Liver (tissue), 9 donors: ENCODE measurements around the gene ZNF564. TPM values are rescaled to one million over a fixed set of nuclear protein-coding genes. Genes with fewer than 3 reads are reported as not detected.

Source experiments
- DNase-seq: peaks from one replicate; pipeline ENCODE4 v3.0.0-alpha.2; 2017; ENCODE audit warnings: low spot score
- H3K27ac ChIP-seq, 2 donors: one replicate each; pipeline ENCODE4 v1.7.0; 2013; ENCODE audit warnings: inconsistent platforms in 2 of 2, low read length in 2 of 2, control low read depth in 1 of 2, low read depth in 1 of 2, mild to moderate bottlenecking in 1 of 2
- H3K27me3 ChIP-seq, 4 donors: one replicate each; pipeline versions ENCODE4 v1.6.1 to v1.7.0; 2013; ENCODE audit warnings: low read length in 3 of 4, inconsistent platforms in 1 of 4, mild to moderate bottlenecking in 1 of 4, moderate library complexity in 1 of 4; ENCODE audit not compliant: control insufficient read depth in 4 of 4, insufficient read depth in 4 of 4
- H3K36me3 ChIP-seq, 4 donors: one replicate each; pipeline versions ENCODE4 v1.6.1 to v1.7.0; 2013; ENCODE audit warnings: low read length in 3 of 4, mild to moderate bottlenecking in 3 of 4, low read depth in 1 of 4, moderate library complexity in 1 of 4; ENCODE audit not compliant: control insufficient read depth in 4 of 4, insufficient read depth in 3 of 4
- H3K4me1 ChIP-seq, 4 donors: one replicate each; pipeline versions ENCODE4 v1.6.1 to v1.7.0; 2013; ENCODE audit warnings: low read length in 3 of 4, mild to moderate bottlenecking in 3 of 4, moderate library complexity in 1 of 4; ENCODE audit not compliant: control insufficient read depth in 4 of 4, insufficient read depth in 4 of 4
- H3K4me3 ChIP-seq, 3 donors: one replicate each; pipeline versions ENCODE4 v1.6.1 to v1.7.0; 2013; ENCODE audit warnings: low read length in 3 of 3, control low read depth in 1 of 3, low read depth in 1 of 3, mild to moderate bottlenecking in 1 of 3
- H3K9ac ChIP-seq, 2 donors: one replicate each; pipeline ENCODE4 v1.7.0; 2013; ENCODE audit warnings: low read length in 2 of 2, mild to moderate bottlenecking in 2 of 2, moderate library complexity in 2 of 2, control low read depth in 1 of 2, low read depth in 1 of 2
- H3K9me3 ChIP-seq, 4 donors: one replicate each; pipeline versions ENCODE4 v1.6.1 to v1.7.0; 2013; ENCODE audit warnings: low read length in 3 of 4; ENCODE audit not compliant: control insufficient read depth in 4 of 4
- EGR1 ChIP-seq, 2 donors: IDR thresholded peaks; 2 replicates each; pipeline ENCODE4 v1.6.1; 2016 to 2018; ENCODE audit warnings: antibody characterized with exemption in 2 of 2, low read depth in 2 of 2
- FOXA1 ChIP-seq: IDR thresholded peaks from 2 replicates; pipeline ENCODE4 v1.6.1; 2016; ENCODE audit warnings: antibody characterized with exemption
- GABPA ChIP-seq, 2 donors: IDR thresholded peaks in 1 of 2; conservative IDR thresholded peaks in 1 of 2; 2 replicates each; pipeline ENCODE4 v1.6.1; 2016; ENCODE audit warnings: antibody characterized with exemption in 2 of 2, mild to moderate bottlenecking in 1 of 2, moderate library complexity in 1 of 2
- HNF4A ChIP-seq, 2 donors: conservative IDR thresholded peaks; 2 replicates each; pipeline ENCODE4 v1.6.1; 2016; ENCODE audit warnings: antibody characterized with exemption in 2 of 2, mild to moderate bottlenecking in 2 of 2
- NR2F2 ChIP-seq: IDR thresholded peaks from 2 replicates; pipeline ENCODE4 v1.6.1; 2016; ENCODE audit warnings: antibody characterized with exemption
- RAD21 ChIP-seq, 2 donors: IDR thresholded peaks; 2 replicates each; pipeline ENCODE4 v1.6.1; 2016; ENCODE audit warnings: antibody characterized with exemption in 2 of 2, mild to moderate bottlenecking in 2 of 2
- RXRA ChIP-seq, 2 donors: IDR thresholded peaks; 2 replicates each; pipeline ENCODE4 v1.6.1; 2017 to 2018; ENCODE audit warnings: antibody characterized with exemption in 2 of 2, mild to moderate bottlenecking in 1 of 2
- TAF1 ChIP-seq: conservative IDR thresholded peaks from 2 replicates; pipeline ENCODE4 v1.6.1; 2016; ENCODE audit warnings: antibody characterized with exemption, mild to moderate bottlenecking
- YY1 ChIP-seq: IDR thresholded peaks from 2 replicates; pipeline ENCODE4 v1.6.1; 2016; ENCODE audit warnings: antibody characterized with exemption, mild to moderate bottlenecking
- WGBS: extraction: QIAGEN DNeasy Blood & Tissue Kit; methylation state at CpG from one replicate; pipeline ENCODE4 v1.1.7; 2013; 5-methylcytosine and 5-hydroxymethylcytosine counted together
- polyA plus RNA-seq, 2 donors: library from polyadenylated mRNA; stranded (reverse) in 1 of 2; unstranded in 1 of 2; fragments of 200-250 nt in 1 of 2; fragments of >200 nt in 1 of 2; fragmentation: Nextera tagmentation in 1 of 2; extraction: Ambion mirVana in 1 of 2; gene quantifications; one replicate each; pipeline versions ENCODE4 v1.2.1 to v1.2.3, GENCODE V29; 2013 to 2015
- total RNA-seq, 2 donors: library from RNA; depleted of rRNA; stranded (reverse); fragments of >200 nt; gene quantifications; one replicate each; pipeline ENCODE4 v1.2.3, GENCODE V29; 2014
- TF ChIP-seq, protein P1 (sequence below): fragments of 150-350 bp; IDR thresholded peaks from 2 replicates; pipeline ENCODE4 v1.5.1; 2017; ENCODE audit warnings: improper control_type of control experiment, low read depth, low read length; ENCODE audit not compliant: missing input control
- TF ChIP-seq, protein P2 (sequence below): IDR thresholded peaks from 2 replicates; pipeline ENCODE4 v1.6.1; 2016; ENCODE audit warnings: antibody characterized with exemption
- TF ChIP-seq, protein P3 (sequence below): IDR thresholded peaks from 2 replicates; pipeline ENCODE4 v1.6.1; 2016; ENCODE audit warnings: antibody characterized with exemption, mild to moderate bottlenecking
- donor health status: healthy.
- donor health status: healthy.
- donor health status: healthy.
- donor health status: healthy.
- donor health status: healthy.

ZNF564 gene
- total and polyA plus RNA-seq, 4 donors: 2.4 to 8.6 (median 5.8) TPM

DNA sequence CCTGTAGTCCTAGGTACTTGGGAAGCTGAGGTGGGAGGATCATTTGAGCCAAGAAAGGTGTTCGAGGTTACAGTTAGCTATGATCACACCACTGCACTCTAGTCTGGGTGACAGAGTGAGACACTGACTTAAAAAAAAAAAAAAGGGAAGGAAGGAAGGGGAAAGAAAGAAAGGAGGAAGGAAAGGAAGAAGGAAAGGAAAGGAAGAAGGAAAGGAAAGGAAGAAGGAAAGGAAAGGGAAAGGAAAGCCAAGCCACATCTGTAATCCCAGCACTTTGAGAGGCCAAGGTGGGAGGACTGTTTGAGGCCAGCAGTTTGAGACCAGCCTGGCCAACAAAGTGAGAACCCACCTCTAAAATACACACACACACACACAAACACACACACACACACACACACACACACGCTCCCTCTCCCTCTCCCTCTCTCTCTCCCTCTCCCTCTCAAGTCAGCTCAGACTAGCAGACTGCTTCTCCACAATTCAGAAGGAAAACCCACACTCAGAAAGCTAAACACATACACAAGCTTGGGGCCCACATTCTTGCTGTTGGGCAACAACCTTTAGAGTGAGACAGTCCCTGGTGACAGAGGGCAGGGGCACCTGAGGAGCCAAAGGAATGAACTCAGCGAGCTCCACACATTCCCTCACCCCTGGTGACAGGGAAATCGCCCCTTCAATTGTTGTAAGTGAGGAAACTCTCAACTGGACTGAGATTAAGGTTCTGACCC lies 69.3 kb downstream of the ZNF564 start:
- Histone ChIP-seq H3K9me3 (no peaks in the 10 kb centered on the region), H3K27ac (no peak overlapping the region), H3K27me3 (no peaks in the 10 kb centered on the region), H3K4me3 (no peak overlapping the region), H3K9ac (no peak overlapping the region), H3K36me3 (peaks cover 0 to 2% (median 0%) of the 10 kb centered on the region in 4 donors), H3K4me1 (peaks cover 0 to 12% (median 3%) of the 10 kb centered on the region in 4 donors)
- DNase-seq: no peak
- TF ChIP-seq YY1 (no peak), GABPA (IDR thresholded peaks at IDR 0.05 in 1 of 2, conservative IDR thresholded peaks at IDR 0.05 in 1 of 2) (no peak), TAF1 (no peak), NR2F2 (no peak), RAD21 (IDR thresholded peaks at IDR 0.05) (no peak), HNF4A (conservative IDR thresholded peaks at IDR 0.05) (no peak), EGR1 (IDR thresholded peaks at IDR 0.05; ENCODE audit: low read depth in 2 of 2) (no peak), FOXA1 (no peak), RXRA (IDR thresholded peaks at IDR 0.05) (no peak)
- TF ChIP-seq, protein P1, sequence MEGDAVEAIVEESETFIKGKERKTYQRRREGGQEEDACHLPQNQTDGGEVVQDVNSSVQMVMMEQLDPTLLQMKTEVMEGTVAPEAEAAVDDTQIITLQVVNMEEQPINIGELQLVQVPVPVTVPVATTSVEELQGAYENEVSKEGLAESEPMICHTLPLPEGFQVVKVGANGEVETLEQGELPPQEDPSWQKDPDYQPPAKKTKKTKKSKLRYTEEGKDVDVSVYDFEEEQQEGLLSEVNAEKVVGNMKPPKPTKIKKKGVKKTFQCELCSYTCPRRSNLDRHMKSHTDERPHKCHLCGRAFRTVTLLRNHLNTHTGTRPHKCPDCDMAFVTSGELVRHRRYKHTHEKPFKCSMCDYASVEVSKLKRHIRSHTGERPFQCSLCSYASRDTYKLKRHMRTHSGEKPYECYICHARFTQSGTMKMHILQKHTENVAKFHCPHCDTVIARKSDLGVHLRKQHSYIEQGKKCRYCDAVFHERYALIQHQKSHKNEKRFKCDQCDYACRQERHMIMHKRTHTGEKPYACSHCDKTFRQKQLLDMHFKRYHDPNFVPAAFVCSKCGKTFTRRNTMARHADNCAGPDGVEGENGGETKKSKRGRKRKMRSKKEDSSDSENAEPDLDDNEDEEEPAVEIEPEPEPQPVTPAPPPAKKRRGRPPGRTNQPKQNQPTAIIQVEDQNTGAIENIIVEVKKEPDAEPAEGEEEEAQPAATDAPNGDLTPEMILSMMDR: no peak
- TF ChIP-seq, protein P2, sequence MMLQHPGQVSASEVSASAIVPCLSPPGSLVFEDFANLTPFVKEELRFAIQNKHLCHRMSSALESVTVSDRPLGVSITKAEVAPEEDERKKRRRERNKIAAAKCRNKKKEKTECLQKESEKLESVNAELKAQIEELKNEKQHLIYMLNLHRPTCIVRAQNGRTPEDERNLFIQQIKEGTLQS: no peak
- TF ChIP-seq, protein P3, sequence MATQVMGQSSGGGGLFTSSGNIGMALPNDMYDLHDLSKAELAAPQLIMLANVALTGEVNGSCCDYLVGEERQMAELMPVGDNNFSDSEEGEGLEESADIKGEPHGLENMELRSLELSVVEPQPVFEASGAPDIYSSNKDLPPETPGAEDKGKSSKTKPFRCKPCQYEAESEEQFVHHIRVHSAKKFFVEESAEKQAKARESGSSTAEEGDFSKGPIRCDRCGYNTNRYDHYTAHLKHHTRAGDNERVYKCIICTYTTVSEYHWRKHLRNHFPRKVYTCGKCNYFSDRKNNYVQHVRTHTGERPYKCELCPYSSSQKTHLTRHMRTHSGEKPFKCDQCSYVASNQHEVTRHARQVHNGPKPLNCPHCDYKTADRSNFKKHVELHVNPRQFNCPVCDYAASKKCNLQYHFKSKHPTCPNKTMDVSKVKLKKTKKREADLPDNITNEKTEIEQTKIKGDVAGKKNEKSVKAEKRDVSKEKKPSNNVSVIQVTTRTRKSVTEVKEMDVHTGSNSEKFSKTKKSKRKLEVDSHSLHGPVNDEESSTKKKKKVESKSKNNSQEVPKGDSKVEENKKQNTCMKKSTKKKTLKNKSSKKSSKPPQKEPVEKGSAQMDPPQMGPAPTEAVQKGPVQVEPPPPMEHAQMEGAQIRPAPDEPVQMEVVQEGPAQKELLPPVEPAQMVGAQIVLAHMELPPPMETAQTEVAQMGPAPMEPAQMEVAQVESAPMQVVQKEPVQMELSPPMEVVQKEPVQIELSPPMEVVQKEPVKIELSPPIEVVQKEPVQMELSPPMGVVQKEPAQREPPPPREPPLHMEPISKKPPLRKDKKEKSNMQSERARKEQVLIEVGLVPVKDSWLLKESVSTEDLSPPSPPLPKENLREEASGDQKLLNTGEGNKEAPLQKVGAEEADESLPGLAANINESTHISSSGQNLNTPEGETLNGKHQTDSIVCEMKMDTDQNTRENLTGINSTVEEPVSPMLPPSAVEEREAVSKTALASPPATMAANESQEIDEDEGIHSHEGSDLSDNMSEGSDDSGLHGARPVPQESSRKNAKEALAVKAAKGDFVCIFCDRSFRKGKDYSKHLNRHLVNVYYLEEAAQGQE: no peak
- 79% methylated on average over 4 of the region's 4 CpGs for WGBS

DNA sequence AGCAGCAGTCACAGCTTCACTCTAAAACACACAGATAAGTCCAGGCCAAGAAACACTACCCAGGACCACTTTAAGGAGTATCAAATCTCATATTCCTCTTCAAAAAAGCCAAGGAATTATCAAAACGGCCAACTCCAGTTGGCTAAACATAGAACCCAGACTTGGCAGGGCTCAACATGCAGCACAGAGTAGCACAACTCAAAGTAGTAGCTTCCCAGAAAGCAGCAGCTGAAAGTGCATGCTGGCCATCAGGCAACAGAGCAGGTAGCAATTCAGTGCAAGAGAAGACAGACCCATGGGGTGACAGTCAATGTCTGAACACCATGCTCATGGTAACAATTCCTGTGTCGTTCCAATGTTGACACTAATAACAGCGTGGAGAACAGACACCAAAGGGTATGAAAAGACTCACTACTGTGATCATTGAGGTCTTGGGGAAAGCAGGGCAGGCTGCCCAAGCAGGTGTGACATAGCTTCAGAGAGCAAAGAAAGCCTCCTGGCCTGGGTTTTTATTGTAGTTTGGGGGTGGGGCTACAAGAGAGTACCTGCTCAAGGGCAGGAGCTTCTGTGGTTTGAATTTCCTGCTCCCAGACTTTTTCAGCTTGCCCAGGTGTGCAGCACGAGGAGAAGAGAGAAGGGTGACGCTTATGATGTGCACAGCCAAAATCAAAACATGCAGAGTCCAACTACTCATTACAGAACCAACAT lies 72.9 kb downstream of the ZNF564 start:
- TF ChIP-seq EGR1 (IDR thresholded peaks at IDR 0.05; ENCODE audit: low read depth in 2 of 2) (no peak), FOXA1 (no peak), NR2F2 (no peak)
- TF ChIP-seq, protein P3: no peak
- no peaks in the 10 kb centered on the region for H3K4me1 ChIP-seq
- H3K27me3 ChIP-seq: no peaks in the 10 kb centered on the region
- H3K27ac ChIP-seq: no peak overlapping the region
- H3K9ac ChIP-seq: no peak overlapping the region
- no peak overlapping the region for H3K4me3 ChIP-seq
- no peak for DNase-seq
- H3K9me3 ChIP-seq: no peaks in the 10 kb centered on the region
- WGBS: 79% methylated on average over 5 of the region's 5 CpGs
- H3K36me3 ChIP-seq: peaks cover 0 to 2% (median 0%) of the 10 kb centered on the region in 4 donors
